ENCODE results near the gene ANGEL1. TPM values are rescaled to one million over a fixed set of nuclear protein-coding genes. Genes with fewer than 3 reads are reported as not detected.

Gene ANGEL1
- total RNA-seq, 1 donor from 2014 or later, result 7.1 TPM

GRCh38 chr14:76834241-76834661 is 21.6 kb upstream of the ANGEL1 start:
- no peak overlapping the region for H3K4me3 ChIP-seq (ENCODE audit: low read depth, low read length)
- peak; percentile 23 for DNase-seq (ENCODE audit: low read depth)
- no peaks in the 10 kb centered on the region for H3K36me3 ChIP-seq (ENCODE audit: control insufficient read depth, insufficient read depth, low read length)
- no peak for TF ChIP-seq CTCF (IDR thresholded peaks at IDR 0.05; ENCODE audit: insufficient read depth, low read length, poor library complexity, severe bottlenecking)
- no peaks in the 10 kb centered on the region for H3K27me3 ChIP-seq (ENCODE audit: control insufficient read depth, insufficient read depth, low read length)

GRCh38 chr14:76833011-76833410 is 20.3 kb upstream of the ANGEL1 start:
- no peak for TF ChIP-seq CTCF (IDR thresholded peaks at IDR 0.05; ENCODE audit: insufficient read depth, low read length, poor library complexity, severe bottlenecking)
- peaks cover 2% of the 10 kb centered on the region for H3K27me3 ChIP-seq (ENCODE audit: control insufficient read depth, insufficient read depth, low read length)
- no peak for DNase-seq (ENCODE audit: low read depth)
- no peak overlapping the region for H3K4me3 ChIP-seq (ENCODE audit: low read depth, low read length)
- H3K36me3 ChIP-seq (ENCODE audit: control insufficient read depth, insufficient read depth, low read length), result no peaks in the 10 kb centered on the region

- no peak for DNase-seq (ENCODE audit: low read depth)
- no peak for TF ChIP-seq CTCF (IDR thresholded peaks at IDR 0.05; ENCODE audit: insufficient read depth, low read length, poor library complexity, severe bottlenecking)
- no peak overlapping the region for H3K4me3 ChIP-seq (ENCODE audit: low read depth, low read length)
- no peaks in the 10 kb centered on the region for H3K36me3 ChIP-seq (ENCODE audit: control insufficient read depth, insufficient read depth, low read length)
- H3K27me3 ChIP-seq (ENCODE audit: control insufficient read depth, insufficient read depth, low read length), result peaks cover 4% of the 10 kb centered on the region
These were observed 19.9 kb upstream of the ANGEL1 start for GRCh38 chr14:76832503-76832988.

- H3K4me3 ChIP-seq (ENCODE audit: low read depth, low read length), result no peak overlapping the region
- peaks cover 4% of the 10 kb centered on the region for H3K27me3 ChIP-seq (ENCODE audit: control insufficient read depth, insufficient read depth, low read length)
- no peak for DNase-seq (ENCODE audit: low read depth)
- TF ChIP-seq CTCF (IDR thresholded peaks at IDR 0.05; ENCODE audit: insufficient read depth, low read length, poor library complexity, severe bottlenecking), result no peak
- H3K36me3 ChIP-seq (ENCODE audit: control insufficient read depth, insufficient read depth, low read length), result no peaks in the 10 kb centered on the region
These were observed 17.9 kb upstream of the ANGEL1 start for GRCh38 chr14:76830556-76830955.

- no peak for DNase-seq (ENCODE audit: low read depth)
- no peak for TF ChIP-seq CTCF (IDR thresholded peaks at IDR 0.05; ENCODE audit: insufficient read depth, low read length, poor library complexity, severe bottlenecking)
- H3K36me3 ChIP-seq (ENCODE audit: control insufficient read depth, insufficient read depth, low read length), result no peaks in the 10 kb centered on the region
- peaks cover 4% of the 10 kb centered on the region for H3K27me3 ChIP-seq (ENCODE audit: control insufficient read depth, insufficient read depth, low read length)
- H3K4me3 ChIP-seq (ENCODE audit: low read depth, low read length), result no peak overlapping the region
These were observed 17.2 kb upstream of the ANGEL1 start for GRCh38 chr14:76829650-76830421.

GRCh38 chr14:76829013-76829365 is 16.3 kb upstream of the ANGEL1 start:
- peaks cover 4% of the 10 kb centered on the region for H3K27me3 ChIP-seq (ENCODE audit: control insufficient read depth, insufficient read depth, low read length)
- no peak for TF ChIP-seq CTCF (IDR thresholded peaks at IDR 0.05; ENCODE audit: insufficient read depth, low read length, poor library complexity, severe bottlenecking)

More at GRCh38 chr14:76829013-76829365, 16.3 kb upstream of the ANGEL1 start:
- Histone ChIP-seq H3K4me3 (ENCODE audit: low read depth, low read length) (no peak overlapping the region), H3K36me3 (ENCODE audit: control insufficient read depth, insufficient read depth, low read length) (no peaks in the 10 kb centered on the region)
- DNase-seq (ENCODE audit: low read depth), result no peak
